A549 (cell line): ENCODE results near the gene JOSD1. TPM values are rescaled to one million over a fixed set of nuclear protein-coding genes. Genes with fewer than 3 reads are reported as not detected.
A peak's percentile ranks its signal among the peaks of the same experiment; 100 is the strongest.

Experiments
- ATAC-seq, 2 experiments: fragments of 200-7000 bp in 1 of 2; fragments of >200 bp in 1 of 2; cut with Nextera tagmentation in 1 of 2; cut with Tn5 transposase in 1 of 2; 3 replicates each; pipeline versions ENCODE4 v1.8.0 to v1.9.1; 2018 to 2020; ENCODE audit warnings: mild to moderate bottlenecking in 1 of 2, moderate library complexity in 1 of 2
- CTCF ChIA-PET: fragments of 300-600 bp; sonication (Branson Sonifier 250); formaldehyde crosslinking; extraction: SDS; loops from one replicate; lab custom pipeline; 2021; ENCODE audit warnings: antibody characterized with exemption, inconsistent platforms; lab: Yijun Ruan, JAX
- POLR2A ChIA-PET: fragments of 350-600 bp; formaldehyde crosslinking; extraction: SDS; loops from one replicate; lab custom pipeline; 2021; ENCODE audit warnings: antibody characterized with exemption, inconsistent platforms; lab: Yijun Ruan, JAX
- DNase-seq, 2 experiments: peaks; one replicate each; pipeline versions ENCODE4 v3.0.0 to v3.0.0-alpha.2; 2011 to 2016; ENCODE audit warnings: low read depth in 1 of 2, low spot score in 1 of 2
- FAIRE-seq: peaks from 2 replicates; lab custom pipeline; 2011; peaks lifted over from hg19 to GRCh38; lab: Jason Lieb, UNC
- H3K27ac ChIP-seq, 2 experiments: fragments of >200 bp; sonication (Bioruptor Twin); formaldehyde crosslinking; 3 replicates each; pipeline ENCODE4 v1.5.1; 2016 to 2017
- H3K4me1 ChIP-seq: fragments of >200 bp; sonication (Bioruptor Twin); formaldehyde crosslinking; 3 replicates; pipeline ENCODE4 v1.6.1; 2016
- H3K4me2 ChIP-seq: fragments of >200 bp; sonication (Bioruptor Twin); formaldehyde crosslinking; 3 replicates; pipeline ENCODE4 v1.6.1; 2016
- H3K4me3 ChIP-seq: fragments of >200 bp; sonication (Bioruptor Twin); formaldehyde crosslinking; 3 replicates; pipeline ENCODE4 v1.5.1; 2016
- H3K9me3 ChIP-seq: fragments of >200 bp; sonication (Bioruptor Twin); formaldehyde crosslinking; 3 replicates; pipeline ENCODE4 v1.6.1; 2016
- BCL3 ChIP-seq: fragments of >200 bp; sonication (Bioruptor Twin); formaldehyde crosslinking; IDR thresholded peaks from 3 replicates; pipeline ENCODE4 v1.6.1; 2016
- BHLHE40 ChIP-seq: IDR thresholded peaks from 2 replicates; pipeline ENCODE4 v1.6.1; 2012; ENCODE audit warnings: low read depth, low read length, inconsistent platforms
- CBX2 ChIP-seq: fragments of 200-600 bp; sonication (generic); IDR thresholded peaks from 2 replicates; pipeline ENCODE4 v1.6.1; 2016; ENCODE audit warnings: low read depth, mild to moderate bottlenecking, borderline replicate concordance
- CEBPB ChIP-seq, 2 experiments: fragments of >200 bp in 1 of 2; sonication (Bioruptor Twin) in 1 of 2; formaldehyde crosslinking in 1 of 2; IDR thresholded peaks; 2 replicates each; pipeline ENCODE4 v1.6.1; 2012 to 2016
- EHF ChIP-seq: fragments of 250-450 bp; sonication (Bioruptor Pico); IDR thresholded peaks from 2 replicates; pipeline ENCODE4 v1.5.0; 2020; ENCODE audit warnings: mild to moderate bottlenecking
- EP300 ChIP-seq, 2 experiments: fragments of >200 bp; sonication (Bioruptor Twin); formaldehyde crosslinking; IDR thresholded peaks; 2 replicates in 1 of 2; 3 replicates in 1 of 2; pipeline ENCODE4 v1.6.1; 2016 to 2017
- ESRRA ChIP-seq: fragments of 150-350 bp; IDR thresholded peaks from 2 replicates; pipeline ENCODE4 v1.6.1; 2014; ENCODE audit warnings: mild to moderate bottlenecking, low read length, borderline replicate concordance
- FOSL2 ChIP-seq, 2 experiments: fragments of 450-650 bp in 1 of 2; fragments of >200 bp in 1 of 2; sonication (Bioruptor Twin) in 1 of 2; formaldehyde crosslinking; IDR thresholded peaks; 2 replicates each; pipeline versions ENCODE4 v1.5.0 to v1.6.1; 2016 to 2020; ENCODE audit warnings: mild to moderate bottlenecking in 1 of 2, moderate library complexity in 1 of 2
- HDAC2 ChIP-seq: fragments of 200-600 bp; sonication (generic); IDR thresholded peaks from 2 replicates; pipeline ENCODE4 v1.6.1; 2016
- HES2 ChIP-seq: fragments of >200 bp; sonication (Bioruptor Twin); formaldehyde crosslinking; IDR thresholded peaks from 2 replicates; pipeline ENCODE4 v1.6.1; 2016
- HOXA7 ChIP-seq: fragments of 250-450 bp; sonication (Bioruptor Pico); IDR thresholded peaks from 2 replicates; pipeline ENCODE4 v1.5.0; 2020; ENCODE audit warnings: mild to moderate bottlenecking, moderate library complexity
- HOXB5 ChIP-seq: fragments of 250-450 bp; sonication (Bioruptor Pico); IDR thresholded peaks from 2 replicates; pipeline ENCODE4 v1.5.0; 2020; ENCODE audit warnings: mild to moderate bottlenecking, moderate library complexity
- JUN ChIP-seq, 2 experiments: fragments of >200 bp; sonication (Bioruptor Twin); formaldehyde crosslinking; IDR thresholded peaks; 2 replicates in 1 of 2; 3 replicates in 1 of 2; pipeline ENCODE4 v1.6.1; 2016 to 2017
- KDM1A ChIP-seq: fragments of 200-600 bp; sonication (generic); IDR thresholded peaks from 2 replicates; pipeline ENCODE4 v1.6.1; 2016; ENCODE audit warnings: low read depth, mild to moderate bottlenecking
- KDM5A ChIP-seq: fragments of 200-600 bp; sonication (generic); IDR thresholded peaks from 2 replicates; pipeline ENCODE4 v1.6.1; 2016; ENCODE audit warnings: antibody characterized with exemption, mild to moderate bottlenecking
- MAX ChIP-seq: IDR thresholded peaks from 2 replicates; pipeline ENCODE4 v1.6.1; 2012
- MAZ ChIP-seq: fragments of 150-350 bp; IDR thresholded peaks from 2 replicates; pipeline ENCODE4 v1.6.1; 2014; ENCODE audit warnings: antibody characterized with exemption, low read depth, low read length, borderline replicate concordance
- MYC ChIP-seq: IDR thresholded peaks from 2 replicates; pipeline ENCODE4 v1.6.1; 2012; ENCODE audit warnings: mild to moderate bottlenecking, inconsistent platforms, low read length, improper control_type of control experiment, borderline replicate concordance
- NFE2L2 ChIP-seq: fragments of 150-350 bp; conservative IDR thresholded peaks from 2 replicates; pipeline ENCODE4 v1.6.1; 2014; ENCODE audit warnings: low read length
- PHF8 ChIP-seq: fragments of 200-600 bp; sonication (generic); IDR thresholded peaks from 2 replicates; pipeline ENCODE4 v1.6.1; 2016; ENCODE audit warnings: low read depth, mild to moderate bottlenecking, antibody characterized with exemption, moderate library complexity, borderline replicate concordance
- POLR2A ChIP-seq: IDR thresholded peaks from 2 replicates; pipeline ENCODE4 v1.6.1; 2012; ENCODE audit warnings: mild to moderate bottlenecking, low read length
- POLR2AphosphoS2 ChIP-seq: conservative IDR thresholded peaks from 2 replicates; pipeline ENCODE4 v1.6.1; 2012; ENCODE audit warnings: low read length, improper control_type of control experiment, inconsistent platforms
- SMC3 ChIP-seq: fragments of >200 bp; sonication (Bioruptor Twin); formaldehyde crosslinking; IDR thresholded peaks from 3 replicates; pipeline ENCODE4 v1.6.1; 2018; ENCODE audit warnings: inconsistent platforms
- TFCP2L1 ChIP-seq: fragments of 250-450 bp; sonication (Bioruptor Pico); IDR thresholded peaks from 2 replicates; pipeline ENCODE4 v1.5.0; 2021; ENCODE audit warnings: mild to moderate bottlenecking
- USF2 ChIP-seq: fragments of 450-650 bp; IDR thresholded peaks from 2 replicates; pipeline ENCODE4 v1.6.1; 2014; ENCODE audit warnings: antibody characterized with exemption
- ZC3H11A ChIP-seq: fragments of 450-650 bp; IDR thresholded peaks from 2 replicates; pipeline ENCODE4 v1.6.1; 2014; ENCODE audit warnings: antibody characterized with exemption, mild to moderate bottlenecking
- ZNF302 ChIP-seq: fragments of 250-450 bp; sonication (Bioruptor Pico); IDR thresholded peaks from 2 replicates; pipeline ENCODE4 v1.9.0; 2021; ENCODE audit warnings: inconsistent platforms, mild to moderate bottlenecking, moderate library complexity
- WGBS: methylation state at CpG from one replicate; pipeline ENCODE4 v1.1.6; 2017; ENCODE audit errors: missing lambda C conversion rate; 5-methylcytosine and 5-hydroxymethylcytosine counted together
- polyA minus RNA-seq: library from RNA; depleted of rRNA, polyadenylated mRNA; stranded (reverse); fragments of >200 nt; gene quantifications from 2 replicates; pipeline ENCODE4 v1.2.3, GENCODE V29; 2011; rRNA and poly(A)+ RNA removed
- polyA plus RNA-seq, 4 experiments: library from polyadenylated mRNA; depleted of rRNA in 3 of 4; stranded (reverse); fragments of >200 nt; fragmentation: RNase III in 1 of 4; extraction: RNeasy Plus Mini Kit Qiagen cat#74134 plus additional on column Dnase treatment in 1 of 4; gene quantifications; 2 replicates in 3 of 4; 3 replicates in 1 of 4; pipeline ENCODE4 v1.2.3, GENCODE V29; 2011 to 2017

Gene JOSD1
- 37.5 and 40.9 TPM in 2 replicates for polyA plus RNA-seq (2011; rRNA removed)
- 22.7 and 28.4 TPM in 2 replicates for polyA plus RNA-seq (2012; cell fraction: cytosol; rRNA removed)
- 25.9 and 35.5 TPM in 2 replicates for polyA plus RNA-seq (2012; cell fraction: nucleus; rRNA removed)
- polyA plus RNA-seq (2017; fragmentation: RNase III; extraction: RNeasy Plus Mini Kit Qiagen cat#74134 plus additional on column Dnase treatment): 28.5 to 30.9 TPM (median 29.7 TPM) in 3 replicates
- polyA minus RNA-seq: 45.8 and 46.8 TPM in 2 replicates

- DNase-seq (peak; percentile 64 to 95), ATAC-seq (peak; percentile 12 to 60), FAIRE-seq (no peak)
- peak within 1 kb of the TSS; percentile 86 for H3K4me2 ChIP-seq
- TF ChIP-seq KDM1A: no peak
- peak; percentile 40; the same call in 1 of the 2 replicates for TF ChIP-seq MAZ
- 0 out of 2 replicates have a peak, but pooled peaks have one; percentile 33 for TF ChIP-seq TFCP2L1
- 0 out of 5 replicates have a peak, but pooled peaks of 1 of the 2 experiments have one; percentile 11 for TF ChIP-seq EP300 (IDR thresholded peaks at IDR 0.05)
- TF ChIP-seq JUN (IDR thresholded peaks at IDR 0.05): peak; percentile 63 to 84
- TF ChIP-seq SMC3: no peak
- TF ChIP-seq CEBPB (IDR thresholded peaks at IDR 0.05): no peak
- TF ChIP-seq ZC3H11A: no peak
- peak; percentile 36; the same call in 1 of the 2 replicates for TF ChIP-seq MAX
- no peak for TF ChIP-seq ZNF302 (CRISPR knock-in tag)
- TF ChIP-seq HOXB5 (CRISPR knock-in tag): peak; percentile 43; the same call in 1 of the 2 replicates
- TF ChIP-seq NFE2L2: no peak
- TF ChIP-seq BCL3: peak; percentile 85; the same call in 1 of the 3 replicates
- peak; percentile 68; the same call in 1 of the 2 replicates for TF ChIP-seq PHF8
- no peak for TF ChIP-seq FOSL2 (IDR thresholded peaks at IDR 0.05)
- TF ChIP-seq FOSL2 (CRISPR knock-in tag; IDR thresholded peaks at IDR 0.05): peak; percentile 85
- TF ChIP-seq CBX2: no peak
- TF ChIP-seq BHLHE40: 0 out of 2 replicates have a peak, but pooled peaks have one; percentile 51
- no peak for TF ChIP-seq USF2
- no peak for TF ChIP-seq KDM5A
- no peak for TF ChIP-seq HES2
- no peak for TF ChIP-seq POLR2AphosphoS2
- TF ChIP-seq ESRRA: no peak
- peak; percentile 72 for TF ChIP-seq POLR2A
- TF ChIP-seq HDAC2: no peak
- no peak for TF ChIP-seq EHF (CRISPR knock-in tag)
- TF ChIP-seq HOXA7 (CRISPR knock-in tag): peak; percentile 50; the same call in 1 of the 2 replicates
- TF ChIP-seq MYC: 0 out of 2 replicates have a peak, but pooled peaks have one; percentile 25
- peak within 1 kb of the TSS; percentile 96 to 99 for H3K27ac ChIP-seq
- H3K9me3 ChIP-seq: no peaks in the 10 kb centered on the region
- POLR2A ChIA-PET: interaction anchor here (2.9 kb wide), 1 partner anchor 19 kb away, joined by 12 read pairs; the partner anchor contains the start of gene TOMM22
- 10% methylated on average over 20 of the region's 94 CpGs for WGBS
- CTCF ChIA-PET: interaction anchor here (1.6 kb wide), 1 partner anchor 17 kb away, joined by 4 read pairs; no protein-coding TSS in a partner anchor
- peaks cover 45% of the 10 kb centered on the region for H3K4me1 ChIP-seq
- H3K4me3 ChIP-seq: peak within 1 kb of the TSS; percentile 88
These were observed at the start of gene JOSD1 for GRCh38 chr22:38700789-38701628. Gene JOSD1, minus strand, starts transcription at chr22:38700943. Its CDS starts 956 bp downstream, at chr22:38699987.
